NCI-H446 treated with DMSO at 0.1 percent for 48 hours (cell line): ENCODE measurements around the gene FRAS1.
A peak's percentile ranks its signal among the peaks of the same experiment; 100 is the strongest.
"Not testable (repeated sequence)": the region's sequence is repeated elsewhere in the genome, so short reads cannot be mapped to it uniquely, and the experiment has no call there.

Source experiments
- DNase-seq: peaks from one replicate; lab custom pipeline; 2025; lab: John Stamatoyannopoulos, UW

Gene FRAS1, protein sequence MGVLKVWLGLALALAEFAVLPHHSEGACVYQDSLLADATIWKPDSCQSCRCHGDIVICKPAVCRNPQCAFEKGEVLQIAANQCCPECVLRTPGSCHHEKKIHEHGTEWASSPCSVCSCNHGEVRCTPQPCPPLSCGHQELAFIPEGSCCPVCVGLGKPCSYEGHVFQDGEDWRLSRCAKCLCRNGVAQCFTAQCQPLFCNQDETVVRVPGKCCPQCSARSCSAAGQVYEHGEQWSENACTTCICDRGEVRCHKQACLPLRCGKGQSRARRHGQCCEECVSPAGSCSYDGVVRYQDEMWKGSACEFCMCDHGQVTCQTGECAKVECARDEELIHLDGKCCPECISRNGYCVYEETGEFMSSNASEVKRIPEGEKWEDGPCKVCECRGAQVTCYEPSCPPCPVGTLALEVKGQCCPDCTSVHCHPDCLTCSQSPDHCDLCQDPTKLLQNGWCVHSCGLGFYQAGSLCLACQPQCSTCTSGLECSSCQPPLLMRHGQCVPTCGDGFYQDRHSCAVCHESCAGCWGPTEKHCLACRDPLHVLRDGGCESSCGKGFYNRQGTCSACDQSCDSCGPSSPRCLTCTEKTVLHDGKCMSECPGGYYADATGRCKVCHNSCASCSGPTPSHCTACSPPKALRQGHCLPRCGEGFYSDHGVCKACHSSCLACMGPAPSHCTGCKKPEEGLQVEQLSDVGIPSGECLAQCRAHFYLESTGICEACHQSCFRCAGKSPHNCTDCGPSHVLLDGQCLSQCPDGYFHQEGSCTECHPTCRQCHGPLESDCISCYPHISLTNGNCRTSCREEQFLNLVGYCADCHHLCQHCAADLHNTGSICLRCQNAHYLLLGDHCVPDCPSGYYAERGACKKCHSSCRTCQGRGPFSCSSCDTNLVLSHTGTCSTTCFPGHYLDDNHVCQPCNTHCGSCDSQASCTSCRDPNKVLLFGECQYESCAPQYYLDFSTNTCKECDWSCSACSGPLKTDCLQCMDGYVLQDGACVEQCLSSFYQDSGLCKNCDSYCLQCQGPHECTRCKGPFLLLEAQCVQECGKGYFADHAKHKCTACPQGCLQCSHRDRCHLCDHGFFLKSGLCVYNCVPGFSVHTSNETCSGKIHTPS (N-terminal part only)

DNA sequence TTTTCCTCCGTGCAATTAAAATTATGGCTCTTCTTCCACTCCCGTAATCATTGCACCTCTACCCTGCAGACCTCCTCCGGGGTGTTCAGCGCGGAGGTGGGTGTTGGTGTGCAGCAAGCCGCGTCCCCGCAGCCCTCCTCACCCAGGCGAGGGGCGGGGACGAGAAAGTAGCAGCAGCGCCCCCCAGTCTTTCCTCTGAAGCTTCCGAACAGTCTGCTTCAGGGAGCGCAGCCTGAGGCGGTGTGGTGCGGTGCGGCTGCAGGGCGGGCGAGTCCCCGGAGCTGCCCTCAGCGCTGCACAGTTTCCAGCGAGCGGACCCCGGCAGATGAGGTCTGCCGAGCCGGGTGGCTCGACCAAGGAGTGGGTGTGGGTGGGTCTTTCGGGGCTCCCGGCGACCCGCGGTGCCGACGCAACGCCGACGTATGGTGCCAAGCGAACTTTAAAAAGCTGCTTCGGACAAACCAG is at the start of gene FRAS1:
Gene FRAS1, plus strand, starts transcription at position 189 of the 465 bp plus-strand sequence. CDS start 687 bp downstream, outside the sequence.
- no peak for DNase-seq

DNA sequence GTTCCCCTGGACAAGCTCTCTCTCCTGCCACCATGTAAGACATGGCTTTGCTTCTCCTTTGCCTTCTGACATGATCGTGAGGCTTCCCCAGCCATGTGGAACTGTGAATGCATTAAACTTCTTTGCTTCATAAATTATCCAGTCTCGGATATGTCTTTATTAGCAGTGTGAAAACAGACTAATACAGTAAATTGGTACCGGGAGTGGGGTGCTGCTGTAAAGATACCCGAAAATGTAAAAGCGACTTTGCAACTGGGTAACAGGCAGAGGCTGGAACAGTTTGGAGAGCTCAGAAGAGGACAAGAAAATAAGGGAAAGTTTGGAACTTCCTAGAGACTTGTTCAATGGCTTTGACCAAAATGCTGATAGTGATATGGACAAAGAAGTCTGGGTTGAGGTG is 46.1 kb upstream of the FRAS1 start:
- DNase-seq, result not testable (repeated sequence)

DNA sequence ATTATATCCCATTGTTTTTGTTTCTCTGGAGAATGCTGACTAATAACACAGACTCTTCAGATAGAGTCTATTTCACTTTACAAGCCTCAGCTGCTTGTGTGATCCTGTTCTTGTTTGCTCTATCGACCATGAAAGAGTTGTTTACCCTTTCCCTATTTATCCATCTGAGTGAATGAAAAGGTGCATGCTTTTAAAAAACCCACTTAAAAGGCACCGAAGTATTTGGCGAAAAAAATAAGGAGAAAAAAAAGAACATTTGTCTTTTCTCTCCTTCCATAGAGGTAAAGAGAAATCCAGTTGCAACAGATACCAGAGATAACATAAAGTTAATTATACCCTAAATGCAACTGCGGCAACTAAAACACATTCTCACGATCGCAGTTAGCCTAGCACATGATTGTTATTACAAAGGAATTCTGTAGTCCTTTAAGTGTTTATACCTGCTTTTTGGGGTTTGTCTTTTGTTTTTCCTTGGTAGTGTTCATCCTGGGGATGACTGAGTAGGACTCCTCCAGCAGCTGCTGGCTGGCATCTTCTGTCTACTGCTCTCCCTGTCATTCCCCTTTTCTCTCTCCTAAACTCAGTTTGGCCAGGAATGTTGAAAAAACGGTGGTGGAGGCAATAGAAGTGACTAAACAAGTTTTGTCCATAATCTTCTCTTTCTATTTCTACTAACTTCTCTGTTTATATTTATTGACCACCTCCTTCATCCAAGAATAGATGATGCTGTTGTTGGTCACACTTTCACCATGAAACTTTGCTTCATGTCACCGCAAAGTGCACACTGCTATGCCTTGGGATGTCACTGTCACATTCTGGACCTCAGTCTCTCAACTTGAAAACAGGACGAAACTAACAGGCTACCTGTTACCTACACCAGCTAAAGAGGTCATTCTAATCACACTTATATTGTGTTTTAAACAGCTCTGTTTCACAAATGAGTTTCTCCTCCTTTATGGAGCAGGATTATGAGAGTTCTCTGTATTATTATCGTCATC is 41.9 kb upstream of the FRAS1 start:
- no peak for DNase-seq

DNA sequence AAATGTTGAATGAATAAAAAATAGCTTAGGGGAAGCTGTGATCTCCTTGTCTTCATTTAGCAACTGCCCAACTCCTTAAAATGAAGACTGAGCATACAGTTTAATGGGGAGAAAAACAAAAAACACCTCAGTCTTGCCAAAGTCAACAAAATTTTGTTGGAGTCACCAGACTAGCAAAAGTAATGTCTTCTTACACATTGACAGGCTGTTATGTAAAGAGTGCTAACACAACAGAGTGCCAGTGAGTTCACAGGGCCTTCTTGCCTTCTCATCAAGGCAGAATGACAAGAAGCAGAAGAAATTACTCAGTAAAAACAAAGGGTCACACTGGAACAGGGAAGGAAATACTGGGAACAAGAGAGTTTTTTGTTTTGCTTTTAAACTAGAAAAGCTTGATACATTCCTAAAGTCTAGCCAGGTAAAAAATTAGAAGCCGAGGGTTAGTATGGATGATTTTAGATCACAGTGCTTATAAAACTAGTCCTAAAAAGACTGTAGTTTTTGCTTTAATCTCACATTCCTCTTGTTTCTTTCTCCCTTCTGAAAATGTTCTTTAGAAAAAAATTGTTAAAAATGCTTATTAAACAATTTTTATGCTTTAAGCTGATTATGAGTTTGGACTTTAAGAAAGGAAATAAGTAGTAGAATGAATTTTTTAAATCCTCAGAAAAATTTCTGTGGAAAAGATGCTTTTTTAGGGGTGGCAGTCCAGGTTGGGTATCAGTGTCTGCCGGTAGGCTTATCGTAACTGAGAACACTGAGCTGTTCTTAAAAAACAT is 38.7 kb upstream of the FRAS1 start:
- DNase-seq, result no peak

DNA sequence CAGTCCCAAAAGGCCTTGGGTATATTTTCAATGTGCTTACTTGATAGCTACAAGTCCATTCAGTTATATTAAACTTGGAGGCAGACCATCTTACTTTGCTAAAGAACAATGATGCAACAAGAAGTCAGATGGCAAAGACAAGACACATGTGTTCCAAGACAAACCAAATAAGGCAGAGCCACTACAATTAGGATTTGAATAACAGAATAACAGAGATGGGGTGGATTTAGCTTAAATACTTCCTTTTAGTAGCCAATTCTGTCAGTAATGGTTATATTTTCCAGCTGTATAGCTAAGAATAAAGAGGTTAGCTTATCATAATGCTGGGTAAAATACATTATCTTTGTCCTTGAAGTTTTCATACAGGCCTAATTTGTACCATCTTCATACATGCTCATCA is 37.7 kb upstream of the FRAS1 start:
- DNase-seq, result no peak

DNA sequence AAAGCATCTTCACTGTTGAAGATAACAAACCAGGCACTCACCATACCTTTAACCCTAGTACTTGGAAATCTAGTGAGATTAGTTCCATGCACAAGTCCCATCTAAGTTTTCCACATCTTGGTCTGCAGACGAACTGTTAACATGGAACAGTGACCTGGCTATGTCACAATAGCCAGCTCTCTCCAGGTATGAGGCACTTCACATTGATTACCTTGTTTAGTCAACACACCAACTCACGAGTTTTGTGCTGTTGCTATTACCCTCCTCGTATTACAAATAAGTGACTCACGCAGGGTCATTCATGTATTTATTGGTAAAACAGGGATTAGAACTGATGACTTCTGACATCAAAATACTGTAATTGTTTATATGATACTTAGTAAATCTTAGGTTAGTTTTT is 36.4 kb upstream of the FRAS1 start:
- DNase-seq, result no peak

DNA sequence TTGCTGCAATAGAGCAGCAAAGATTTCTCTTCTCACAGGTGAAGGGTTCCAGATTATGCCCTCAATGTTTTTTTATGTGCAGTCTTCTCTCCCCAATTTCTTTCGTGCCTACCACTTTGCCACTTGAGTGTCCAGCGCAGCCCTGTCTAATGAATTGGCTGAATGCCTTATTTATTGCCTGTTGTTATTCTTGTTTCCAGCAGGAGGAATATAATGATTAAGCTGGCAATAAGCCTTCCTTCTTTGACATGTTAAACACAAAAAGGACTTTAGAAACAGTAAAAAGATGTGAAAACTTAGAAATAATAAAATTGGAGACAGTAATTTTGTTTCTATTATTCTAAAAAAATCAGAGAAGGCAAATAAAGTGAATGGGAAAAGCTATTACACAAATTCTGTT is 34.6 kb upstream of the FRAS1 start:
- peak; percentile 10 for DNase-seq

DNA sequence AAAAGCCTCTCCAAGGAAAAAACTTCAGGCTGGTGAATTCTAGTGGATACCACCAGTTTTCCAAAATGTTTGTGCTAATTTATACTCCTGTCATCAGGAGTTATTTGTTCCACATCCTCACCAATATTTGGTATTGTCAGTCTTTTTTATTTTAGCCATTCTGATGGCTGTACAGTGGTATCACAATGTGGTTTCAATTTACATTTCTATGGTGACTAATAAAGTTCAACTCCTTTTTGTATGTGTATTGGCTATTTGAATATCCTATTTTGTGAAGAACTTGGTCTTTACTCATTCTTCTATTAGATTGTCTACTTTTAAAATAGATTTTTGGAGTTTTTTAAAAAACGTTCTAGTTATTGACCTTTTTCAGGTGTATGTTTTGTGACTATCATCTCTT is 33.0 kb upstream of the FRAS1 start:
- DNase-seq, result no peak

DNA sequence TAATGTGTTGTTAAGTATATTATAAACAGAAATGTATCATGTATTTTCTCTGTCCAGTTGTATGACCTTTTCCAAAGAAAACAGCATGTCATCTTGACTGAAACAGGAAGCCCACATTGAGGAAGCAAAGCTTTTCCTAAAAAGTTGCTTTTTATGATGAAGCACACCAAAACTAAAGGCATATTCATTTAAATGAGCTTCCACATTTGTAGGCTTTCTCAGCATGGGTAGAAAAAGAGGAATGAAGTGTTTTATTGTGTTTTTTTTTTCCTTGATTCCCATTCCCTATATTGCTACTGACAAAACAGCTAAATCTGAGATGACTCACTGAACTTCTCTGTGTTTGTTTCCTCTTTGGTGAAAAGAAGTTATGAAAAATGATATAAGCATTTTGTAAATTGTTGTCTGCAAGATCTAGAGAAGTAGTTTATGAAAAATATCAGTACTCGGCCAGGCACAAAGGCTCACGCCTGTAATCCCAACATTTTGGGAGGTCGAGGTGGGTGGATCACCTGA is 32.5 kb upstream of the FRAS1 start:
- DNase-seq, result no peak

DNA sequence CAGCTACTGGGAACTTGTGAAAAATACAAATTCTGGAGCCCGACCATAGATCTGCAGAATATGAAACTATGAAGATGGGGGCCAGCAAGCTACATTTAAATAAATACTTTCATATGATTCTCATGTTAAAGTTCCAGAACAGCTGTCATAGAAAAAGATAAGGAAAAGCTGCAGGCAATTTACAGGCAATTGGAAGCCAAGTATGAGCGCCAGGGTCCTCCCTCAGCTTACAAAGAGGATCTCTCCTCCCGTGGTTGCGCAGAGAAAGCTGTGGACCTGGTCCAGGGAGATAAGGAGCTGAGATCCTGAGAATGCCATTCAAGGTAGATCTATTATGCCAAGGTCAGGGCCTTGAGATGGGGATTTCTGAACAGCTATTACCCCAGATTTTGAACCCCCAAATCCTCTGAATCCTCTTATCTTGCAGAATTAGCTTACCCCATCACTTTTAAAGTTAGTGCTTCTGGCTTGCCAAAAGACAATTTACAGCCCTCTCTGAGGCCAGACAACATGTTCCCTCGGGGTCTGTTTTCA is 25.6 kb upstream of the FRAS1 start:
- no peak for DNase-seq

DNA sequence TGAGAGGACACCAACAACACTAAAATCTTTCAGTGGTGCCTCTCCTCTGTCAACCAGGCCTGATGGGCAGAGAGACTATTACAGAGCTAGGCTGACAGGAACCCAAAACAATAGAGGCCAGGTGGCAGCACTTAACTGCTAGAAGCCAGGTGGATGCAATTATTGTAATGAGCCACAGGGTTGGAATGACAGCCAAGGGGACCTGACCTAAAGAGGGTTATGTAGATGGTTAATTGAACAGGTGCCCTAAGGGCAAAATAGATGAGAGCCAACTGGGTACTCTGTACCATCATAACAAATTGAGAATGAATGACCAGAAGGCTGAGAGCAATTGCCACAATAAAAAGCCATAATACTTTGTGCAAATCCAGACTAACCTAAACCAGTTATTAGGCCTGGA is 24.7 kb upstream of the FRAS1 start:
- DNase-seq, result no peak

DNA sequence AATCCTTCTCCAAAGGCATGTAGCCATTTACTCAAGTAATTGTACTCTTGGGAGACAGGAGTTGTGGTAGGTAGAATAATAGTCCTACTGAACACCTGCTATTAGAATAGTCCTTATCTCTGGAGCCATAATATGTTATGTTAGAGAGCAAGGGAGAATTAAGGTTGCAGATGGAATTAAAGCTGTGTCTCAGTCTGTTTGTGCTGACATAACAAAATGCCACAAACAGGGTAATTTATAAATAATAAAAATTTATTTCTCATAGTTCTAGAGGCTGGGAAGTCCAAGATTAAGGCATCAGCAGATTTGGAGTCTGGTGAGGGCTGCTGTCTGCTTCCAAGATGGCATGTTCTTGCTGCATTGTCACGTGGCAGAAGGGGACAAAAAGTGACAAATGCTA is 24.2 kb upstream of the FRAS1 start:
- DNase-seq, result no peak

DNA sequence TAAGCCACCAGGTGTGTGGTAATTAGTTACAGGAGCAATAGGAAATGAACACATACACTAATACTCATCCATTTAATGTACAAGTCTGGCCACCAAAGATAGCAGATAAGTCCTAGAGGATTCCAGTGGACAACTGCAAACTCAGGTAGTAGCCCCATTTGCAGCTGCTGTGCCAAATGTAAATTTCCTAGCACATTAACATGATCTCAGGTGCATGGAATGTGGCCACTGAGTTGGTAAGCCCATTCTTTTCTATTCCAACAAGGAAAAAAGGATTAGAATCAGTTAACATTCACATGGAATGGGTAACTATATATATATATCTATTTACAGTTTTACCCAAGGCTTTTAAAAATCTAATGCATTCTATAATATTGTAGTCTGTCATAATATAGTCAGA is 23.3 kb upstream of the FRAS1 start:
- no peak for DNase-seq

DNA sequence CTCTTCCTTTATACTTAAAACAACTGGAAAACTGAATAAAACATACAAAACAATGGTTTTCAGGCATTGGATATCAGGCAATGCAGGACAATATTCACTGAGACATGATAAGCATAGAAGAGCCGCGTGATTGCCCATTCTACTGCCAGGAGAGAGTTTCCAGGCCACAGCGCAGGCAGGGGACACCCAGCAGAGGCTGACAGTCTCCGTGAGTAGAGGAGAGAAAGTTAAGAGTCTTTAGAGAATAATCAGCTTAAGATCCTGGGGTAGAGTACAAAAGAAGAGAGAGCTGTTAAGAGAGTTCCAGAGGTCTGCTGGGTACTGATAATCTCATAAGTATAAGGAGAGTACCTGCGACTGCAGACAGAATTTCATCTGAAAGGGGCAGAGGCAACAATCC is 18.4 kb upstream of the FRAS1 start:
- DNase-seq, result no peak

DNA sequence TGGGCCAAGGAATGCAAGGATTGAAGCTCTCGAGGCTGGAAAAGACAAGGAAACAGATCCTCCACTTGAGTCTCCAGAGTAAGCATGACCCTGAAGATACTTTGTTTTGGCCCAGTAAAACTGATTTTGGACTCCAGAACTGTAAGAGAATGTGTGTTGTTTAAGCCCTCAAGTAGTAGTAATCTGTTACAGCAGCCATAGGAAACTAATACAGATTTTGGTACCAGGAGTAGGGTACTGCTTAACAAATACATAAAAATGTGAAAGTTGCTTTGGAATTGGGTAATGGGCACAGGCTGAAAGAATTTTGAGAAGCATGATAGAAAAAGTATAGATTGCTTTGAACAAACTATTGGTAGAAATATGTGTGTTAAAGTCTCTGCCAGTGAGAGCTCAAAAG is 17.4 kb upstream of the FRAS1 start:
- no peak for DNase-seq

DNA sequence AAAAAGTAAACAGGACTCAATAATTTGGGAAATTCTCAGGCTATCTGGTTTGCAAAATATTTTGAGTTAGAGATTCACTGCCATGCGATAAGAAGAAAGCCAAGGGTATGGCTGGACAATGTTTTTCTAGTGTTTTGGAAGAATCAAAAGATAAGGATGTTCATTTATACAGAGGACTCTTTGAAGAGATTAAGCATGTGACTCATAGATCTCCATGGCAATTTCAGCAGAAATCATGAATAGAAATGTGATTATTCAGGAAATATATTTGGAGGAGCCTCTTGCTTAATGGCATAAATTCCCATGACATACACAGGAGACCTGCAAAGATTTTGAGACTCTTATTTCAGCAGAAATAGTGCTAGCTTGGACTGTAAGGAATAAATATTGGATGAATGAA is 16.7 kb upstream of the FRAS1 start:
- DNase-seq, result no peak

DNA sequence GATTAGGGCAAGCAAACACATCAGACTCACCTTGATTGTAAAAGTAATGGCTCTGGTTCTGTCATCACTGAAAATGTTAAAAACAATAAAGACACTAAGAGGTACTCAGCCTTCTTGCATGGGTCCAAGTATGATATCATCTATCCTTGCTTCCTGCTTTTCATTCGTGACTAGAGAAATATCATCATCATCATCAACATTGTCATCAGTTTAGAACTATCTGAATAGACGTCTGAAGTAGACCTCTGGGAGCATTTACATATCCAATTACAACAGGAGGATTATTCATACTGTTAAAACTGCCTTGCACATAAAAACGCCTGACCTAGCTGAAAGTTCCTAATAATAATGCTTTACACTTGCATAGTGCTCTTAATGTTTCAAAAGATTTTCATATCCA is 9.8 kb upstream of the FRAS1 start:
- DNase-seq, result no peak

DNA sequence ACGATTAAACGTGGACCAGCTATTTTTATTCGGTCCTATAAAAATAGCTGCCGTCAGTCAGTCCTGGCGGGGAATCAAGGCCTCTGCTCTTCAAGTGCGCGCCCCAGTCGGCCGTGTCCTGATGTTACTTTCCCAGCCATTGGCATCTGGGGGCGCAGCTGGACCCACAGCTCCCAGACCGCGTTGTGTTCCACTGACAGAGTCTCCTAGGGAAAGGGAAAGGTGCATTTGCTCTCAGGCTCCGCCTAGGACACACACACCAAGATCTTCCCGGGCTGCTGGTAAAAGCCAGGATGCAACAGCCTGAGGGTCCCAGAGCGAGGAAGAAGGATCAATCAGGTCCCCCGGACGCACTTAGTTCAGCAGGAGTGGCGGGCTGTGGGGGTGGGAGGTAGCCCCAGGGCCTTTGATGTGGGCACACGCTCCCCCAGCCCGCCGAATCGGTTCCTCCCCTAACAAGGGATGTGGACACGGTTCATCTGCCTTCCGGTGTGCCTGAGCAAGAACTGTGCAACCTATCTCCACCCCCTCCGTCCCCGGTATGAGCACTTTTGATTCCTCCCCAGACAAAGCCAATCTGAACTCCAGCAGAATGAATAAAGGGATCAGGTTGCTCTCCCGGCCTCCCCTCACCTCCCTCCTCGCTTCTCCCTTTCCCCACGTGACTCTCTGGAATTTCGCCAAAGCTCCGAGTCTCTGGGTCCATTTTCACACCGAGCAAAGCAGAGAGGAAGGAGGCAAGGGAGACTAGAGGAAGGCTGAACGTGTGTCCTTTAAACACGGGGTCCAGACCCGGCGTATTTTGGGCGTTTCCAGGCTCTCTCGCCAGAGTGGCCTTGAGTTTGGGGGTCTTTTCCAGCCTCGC is 626 bp upstream of the FRAS1 start:
- peak; percentile 66 for DNase-seq
